ENCODE results near the gene TMSB15C.
"Not testable (repeated sequence)": the region's sequence is repeated elsewhere in the genome, so short reads cannot be mapped to it uniquely, and the experiment has no call there.

DNA sequence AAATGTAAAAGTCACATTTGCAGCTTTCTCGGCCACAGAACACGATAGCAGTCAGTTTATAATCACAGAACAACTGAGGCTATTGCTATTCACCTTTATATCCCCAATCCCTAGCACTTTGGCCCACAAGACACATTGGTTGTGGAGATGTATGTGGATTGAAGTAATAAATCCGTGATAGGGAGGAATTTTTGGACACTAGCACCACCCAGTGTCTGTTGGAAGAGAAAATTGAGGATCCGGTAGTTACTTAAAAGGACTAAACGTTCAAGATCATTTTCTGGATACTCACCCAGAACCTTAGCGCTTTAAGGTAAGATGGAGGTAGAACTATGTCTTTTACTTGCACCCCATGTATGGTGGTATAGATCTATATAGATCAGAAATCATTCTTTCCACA lies 1.8 kb upstream of the TMSB15C start:
- TF ChIP-seq, protein P1, sequence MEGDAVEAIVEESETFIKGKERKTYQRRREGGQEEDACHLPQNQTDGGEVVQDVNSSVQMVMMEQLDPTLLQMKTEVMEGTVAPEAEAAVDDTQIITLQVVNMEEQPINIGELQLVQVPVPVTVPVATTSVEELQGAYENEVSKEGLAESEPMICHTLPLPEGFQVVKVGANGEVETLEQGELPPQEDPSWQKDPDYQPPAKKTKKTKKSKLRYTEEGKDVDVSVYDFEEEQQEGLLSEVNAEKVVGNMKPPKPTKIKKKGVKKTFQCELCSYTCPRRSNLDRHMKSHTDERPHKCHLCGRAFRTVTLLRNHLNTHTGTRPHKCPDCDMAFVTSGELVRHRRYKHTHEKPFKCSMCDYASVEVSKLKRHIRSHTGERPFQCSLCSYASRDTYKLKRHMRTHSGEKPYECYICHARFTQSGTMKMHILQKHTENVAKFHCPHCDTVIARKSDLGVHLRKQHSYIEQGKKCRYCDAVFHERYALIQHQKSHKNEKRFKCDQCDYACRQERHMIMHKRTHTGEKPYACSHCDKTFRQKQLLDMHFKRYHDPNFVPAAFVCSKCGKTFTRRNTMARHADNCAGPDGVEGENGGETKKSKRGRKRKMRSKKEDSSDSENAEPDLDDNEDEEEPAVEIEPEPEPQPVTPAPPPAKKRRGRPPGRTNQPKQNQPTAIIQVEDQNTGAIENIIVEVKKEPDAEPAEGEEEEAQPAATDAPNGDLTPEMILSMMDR (conservative IDR thresholded peaks at IDR 0.05 in 1 of 2, IDR thresholded peaks at IDR 0.05 in 1 of 2; ENCODE audit: low read depth in 1 of 2, low read length in 2 of 2) = not testable (repeated sequence)
- not testable (repeated sequence) for TF ChIP-seq EZH2 (IDR thresholded peaks at IDR 0.05; ENCODE audit: low read length, missing control alignments)
